Tibial nerve (tissue), 3 donors: ENCODE measurements around the gene HRAS.

Experiments used
- EP300 ChIP-seq, 2 donors: sonication (generic); formaldehyde crosslinking; IDR thresholded peaks; one replicate each; pipeline ENCODE4 v1.6.1; 2017; ENCODE audit warnings: antibody characterized with exemption in 2 of 2, mild to moderate bottlenecking in 1 of 2
- POLR2A ChIP-seq, 2 donors: fragments of 450-650 bp; IDR thresholded peaks; one replicate each; pipeline ENCODE4 v1.6.1; 2017; ENCODE audit warnings: antibody characterized with exemption in 2 of 2, mild to moderate bottlenecking in 2 of 2, moderate library complexity in 2 of 2

GRCh38 chr11:538431-539051, 3.2 kb upstream of the HRAS start:
- TF ChIP-seq POLR2A (IDR thresholded peaks at IDR 0.05) (no peak), EP300 (IDR thresholded peaks at IDR 0.05) (no peak)
